Stimulated activated CD4-positive, alpha-beta T cell treated with anti-CD3 and anti-CD28 coated beads, Interleukin-1b, Interleukin-23, amount 100 ng/mL, for 1 hour (primary cell): ENCODE measurements around the gene ALKBH4.
"Not testable (repeated sequence)": the region's sequence is repeated elsewhere in the genome, so short reads cannot be mapped to it uniquely, and the experiment has no call there.

Source experiments
- DNase-seq, 2 donors: peaks; one replicate each; pipeline ENCODE4 v3.0.0-alpha.2; 2020; ENCODE audit warnings: low read depth in 2 of 2

Gene ALKBH4

DNA sequence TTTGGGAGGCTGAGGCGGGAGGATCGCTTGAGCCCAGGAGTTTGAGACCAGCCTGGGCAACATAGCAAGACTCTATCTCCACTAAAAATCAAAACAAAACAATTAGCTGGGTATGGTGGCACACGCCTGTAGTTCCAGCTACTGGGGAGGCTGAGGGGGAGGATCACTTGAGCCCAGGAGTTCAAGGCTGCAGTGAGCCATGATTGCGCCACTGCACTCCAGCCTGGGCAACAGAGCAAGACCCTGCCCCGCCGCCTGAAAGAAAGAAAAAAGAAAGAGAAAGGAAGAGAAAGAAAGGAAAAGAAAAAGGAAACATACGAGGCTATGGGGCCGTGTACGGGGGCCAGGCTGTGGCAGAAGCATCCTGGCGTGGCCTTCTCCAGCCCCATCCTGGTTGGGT is 9.7 kb downstream of the ALKBH4 start:
- not testable (repeated sequence) for DNase-seq

DNA sequence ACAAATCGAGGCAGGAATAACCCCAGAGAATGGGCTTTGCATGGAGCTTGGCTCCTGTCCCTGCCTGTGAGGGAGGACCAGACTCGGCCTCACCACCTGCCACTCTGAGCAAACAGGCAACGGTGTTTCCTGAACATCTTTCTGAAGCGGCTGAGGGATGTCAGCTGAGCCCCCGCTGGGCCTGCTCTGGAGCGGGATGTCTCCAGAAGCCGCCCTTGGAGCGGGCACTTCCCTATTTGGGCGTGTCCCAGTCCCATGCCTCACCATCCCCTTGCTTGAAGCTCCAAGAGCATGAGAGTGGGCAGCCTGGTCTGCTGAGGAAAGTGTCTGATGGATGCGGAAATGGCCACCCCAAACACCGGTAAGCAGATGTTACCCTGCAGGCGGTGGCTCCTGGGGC is 10.2 kb downstream of the ALKBH4 start:
- DNase-seq: no peak

DNA sequence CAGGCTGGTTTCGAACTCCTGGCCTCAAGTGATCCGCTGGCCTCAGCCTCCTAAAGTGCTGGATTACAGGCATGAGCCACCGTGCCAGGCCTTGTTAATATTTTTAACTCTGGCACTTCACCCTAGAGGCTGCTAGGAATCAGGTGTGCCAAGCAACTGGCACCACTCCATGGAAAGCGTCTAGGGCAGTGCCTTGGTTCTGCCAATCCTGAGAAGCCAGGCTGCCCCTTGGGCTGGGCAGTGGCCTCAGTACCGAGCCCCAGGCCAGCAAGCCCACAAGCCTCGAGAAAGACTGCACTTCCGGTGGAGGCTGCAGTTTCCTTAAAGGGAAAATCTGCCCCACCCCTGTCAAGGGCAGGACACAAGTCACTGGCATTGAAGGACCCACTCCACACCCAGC is 11.3 kb downstream of the ALKBH4 start:
- DNase-seq: no peak

DNA sequence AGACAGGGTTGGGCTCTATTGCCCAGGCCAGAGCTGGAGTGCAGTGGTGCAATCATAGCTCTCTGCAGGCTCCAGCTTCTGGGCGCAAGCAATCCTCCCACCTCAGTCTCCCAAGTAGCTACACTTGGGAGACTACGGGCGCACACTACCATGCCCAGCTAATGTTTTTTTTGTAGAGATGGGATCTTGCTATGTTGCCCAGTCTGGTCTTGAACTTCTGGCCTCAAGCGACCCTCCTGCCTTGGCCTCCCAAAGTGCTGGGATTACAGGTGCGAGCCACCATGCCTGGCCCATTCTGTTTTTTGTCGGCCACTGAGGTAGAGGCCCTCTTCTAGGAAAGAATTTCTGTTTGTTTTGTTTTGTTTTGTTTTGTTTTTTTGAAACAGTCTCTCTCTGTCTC is 12.2 kb downstream of the ALKBH4 start:
- no peak for DNase-seq

DNA sequence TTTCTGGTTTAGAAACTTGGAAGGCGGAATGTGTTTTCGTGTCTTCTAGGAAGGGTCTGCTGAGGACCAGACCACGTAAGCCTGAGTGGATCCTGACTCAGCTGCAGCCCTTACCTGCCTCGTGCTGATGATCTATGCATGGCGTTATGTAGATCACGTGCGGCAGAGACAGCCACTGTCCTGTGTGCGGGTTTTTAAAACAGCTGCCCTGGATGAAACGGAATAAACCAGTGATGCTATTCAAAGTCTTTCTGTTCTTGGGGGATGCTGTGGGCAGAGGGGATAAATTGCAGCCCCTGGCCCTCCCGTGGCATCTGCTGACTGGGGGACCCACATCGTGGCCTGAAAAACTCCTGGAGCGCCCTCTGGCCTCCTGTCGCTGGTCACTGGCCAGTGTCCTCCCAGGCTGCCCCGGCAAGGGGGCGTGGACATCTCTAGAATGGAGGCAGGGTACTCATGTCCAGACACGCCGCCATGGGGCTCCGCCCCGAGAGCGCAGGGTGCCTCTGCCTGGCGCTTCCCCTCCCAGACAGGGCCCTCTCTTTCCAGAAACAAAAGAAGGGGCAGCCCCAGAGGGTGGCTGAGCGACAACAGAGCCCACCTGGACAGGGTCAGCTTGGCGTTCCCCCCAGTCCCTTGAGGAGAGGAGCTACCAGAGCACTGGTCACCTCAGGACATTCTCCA is 13.2 kb downstream of the ALKBH4 start:
- DNase-seq: no peak

DNA sequence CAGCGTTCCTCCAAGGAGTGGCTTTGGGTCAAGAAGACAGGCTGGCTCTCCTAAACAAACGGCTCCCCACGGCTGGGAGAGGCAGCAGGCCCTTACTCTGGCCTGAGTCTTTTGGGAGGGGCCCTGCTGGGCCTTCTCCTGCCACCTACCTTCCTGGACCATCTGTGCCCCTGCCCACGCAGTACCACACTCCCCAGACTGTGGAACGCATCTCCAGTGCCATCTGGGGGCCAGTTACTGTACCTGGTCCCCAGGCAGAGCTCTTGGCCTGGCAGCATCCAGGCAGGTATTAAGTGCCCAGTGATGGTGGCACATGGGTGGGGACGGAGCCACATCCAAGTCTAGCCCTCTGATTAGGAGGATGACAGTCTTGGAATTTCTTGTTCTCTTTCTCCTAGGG is 14.4 kb downstream of the ALKBH4 start:
- DNase-seq: no peak

DNA sequence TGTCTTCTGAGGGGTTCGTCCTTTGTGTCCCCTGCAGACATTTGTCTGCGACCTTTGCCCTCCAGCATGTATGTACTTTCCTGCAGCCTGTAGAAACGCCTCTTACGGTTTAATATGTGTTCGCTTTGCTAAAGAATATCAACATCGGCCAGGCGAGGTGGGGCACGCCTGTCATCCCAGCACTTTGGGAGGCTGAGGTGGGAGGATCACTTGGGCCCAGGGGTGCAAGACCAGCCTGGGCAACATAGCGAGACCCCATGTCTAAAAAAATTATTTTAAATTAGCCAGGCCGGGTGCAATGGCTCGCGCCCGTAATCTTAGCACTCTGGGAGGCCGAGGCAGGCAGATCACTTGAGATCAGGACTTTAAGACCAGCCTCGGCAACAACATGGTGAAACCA is 15.5 kb downstream of the ALKBH4 start:
- no peak for DNase-seq

DNA sequence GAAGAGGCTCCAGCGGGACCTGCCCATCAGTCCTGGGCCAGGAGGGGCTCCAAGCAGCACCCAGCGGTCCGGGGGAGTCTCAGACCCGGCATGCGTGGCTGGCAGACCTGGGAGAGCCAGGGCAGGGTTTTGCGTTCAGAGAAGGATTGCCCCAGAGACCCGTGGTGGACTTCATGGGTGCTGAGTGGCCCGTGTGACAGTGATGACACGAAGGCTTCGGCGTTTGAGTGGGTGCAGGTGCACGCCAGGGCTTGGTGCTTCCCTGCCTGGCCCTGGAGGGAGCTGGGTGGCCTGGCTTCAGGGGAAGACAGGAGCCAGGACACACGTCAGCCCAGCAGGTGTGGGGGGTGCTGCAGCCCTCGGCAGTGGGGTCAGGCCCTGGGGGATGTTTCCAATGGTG is 17.4 kb downstream of the ALKBH4 start:
- no peak for DNase-seq

DNA sequence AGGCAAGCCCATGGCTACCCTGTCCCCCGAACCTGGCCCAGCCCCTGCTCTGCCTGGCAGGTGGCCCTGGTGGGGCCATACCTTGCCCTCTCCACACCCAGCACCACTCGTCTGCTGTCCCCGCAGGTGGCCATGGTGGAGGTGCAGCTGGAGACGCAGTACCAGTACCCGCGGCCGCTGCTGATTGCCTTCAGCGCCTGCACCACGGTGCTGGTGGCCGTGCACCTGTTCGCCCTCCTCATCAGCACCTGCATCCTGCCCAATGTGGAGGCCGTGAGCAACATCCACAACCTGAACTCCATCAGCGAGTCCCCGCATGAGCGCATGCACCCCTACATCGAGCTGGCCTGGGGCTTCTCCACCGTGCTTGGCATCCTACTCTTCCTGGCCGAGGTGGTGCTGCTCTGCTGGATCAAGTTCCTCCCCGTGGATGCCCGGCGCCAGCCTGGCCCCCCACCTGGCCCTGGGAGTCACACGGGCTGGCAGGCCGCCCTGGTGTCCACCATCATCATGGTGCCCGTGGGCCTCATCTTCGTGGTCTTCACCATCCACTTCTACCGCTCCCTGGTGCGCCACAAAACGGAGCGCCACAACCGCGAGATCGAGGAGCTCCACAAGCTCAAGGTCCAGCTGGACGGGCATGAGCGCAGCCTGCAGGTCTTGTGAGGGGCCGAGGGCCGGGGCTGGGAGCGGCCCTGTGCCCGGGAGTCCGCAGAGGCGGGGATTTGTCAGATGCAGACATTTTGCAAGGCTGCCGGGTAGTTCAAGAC is 18.1 kb downstream of the ALKBH4 start:
- DNase-seq: no peak

DNA sequence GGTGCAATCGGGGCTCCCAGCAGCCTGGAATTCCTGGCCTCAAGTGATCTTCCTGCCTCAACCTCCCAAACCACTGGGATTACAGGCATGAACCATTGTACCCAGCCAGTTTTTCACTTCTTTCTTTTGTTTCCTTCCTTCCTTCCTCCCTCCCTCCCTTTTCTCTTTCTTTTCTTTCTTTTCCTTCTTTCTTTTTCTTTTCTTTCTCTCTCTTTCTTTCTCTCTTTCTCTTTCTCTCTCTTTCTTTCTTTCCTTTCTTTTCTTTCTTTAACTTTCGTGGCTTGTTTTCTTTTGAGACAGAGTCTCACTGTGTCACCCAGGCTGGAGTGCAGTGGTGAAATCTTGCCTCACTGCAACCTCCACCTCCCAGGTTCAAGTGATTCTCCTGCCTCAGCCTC is 19.0 kb downstream of the ALKBH4 start:
- no peak for DNase-seq

DNA sequence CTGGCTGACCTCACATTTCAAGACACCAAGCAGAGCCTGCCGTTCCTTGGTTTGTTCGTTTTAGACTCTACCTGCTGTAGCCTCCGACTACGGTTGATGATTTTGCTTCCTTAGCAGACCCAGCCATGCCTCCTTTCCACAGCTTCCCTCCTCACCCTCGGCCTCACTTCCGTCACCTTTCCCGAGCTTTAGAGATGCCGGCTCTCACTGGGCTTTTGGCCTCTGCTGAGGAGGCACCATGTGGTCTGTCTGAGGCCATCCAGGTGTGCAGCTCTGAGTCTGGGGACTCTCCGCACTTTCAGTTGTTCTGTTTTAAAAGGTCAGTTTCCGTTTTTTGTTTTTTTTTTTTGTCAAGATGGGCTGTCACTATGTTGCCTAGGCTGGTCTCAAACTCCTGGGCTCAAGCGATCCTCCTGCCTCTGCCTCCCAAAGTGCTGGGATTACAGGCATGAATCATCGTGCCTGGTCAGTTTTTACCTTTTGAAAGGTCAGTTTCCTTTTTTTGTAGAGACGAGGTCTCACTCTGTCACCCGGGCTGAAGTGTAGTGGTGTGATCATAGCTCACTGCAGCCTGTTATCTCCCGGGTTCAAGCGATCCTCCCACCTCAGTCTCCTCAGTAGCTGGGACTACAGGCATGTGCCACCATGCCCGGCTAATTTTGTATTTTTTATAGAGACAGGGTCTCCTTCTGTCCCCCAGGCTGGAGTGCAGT is 19.5 kb downstream of the ALKBH4 start:
- no peak for DNase-seq

DNA sequence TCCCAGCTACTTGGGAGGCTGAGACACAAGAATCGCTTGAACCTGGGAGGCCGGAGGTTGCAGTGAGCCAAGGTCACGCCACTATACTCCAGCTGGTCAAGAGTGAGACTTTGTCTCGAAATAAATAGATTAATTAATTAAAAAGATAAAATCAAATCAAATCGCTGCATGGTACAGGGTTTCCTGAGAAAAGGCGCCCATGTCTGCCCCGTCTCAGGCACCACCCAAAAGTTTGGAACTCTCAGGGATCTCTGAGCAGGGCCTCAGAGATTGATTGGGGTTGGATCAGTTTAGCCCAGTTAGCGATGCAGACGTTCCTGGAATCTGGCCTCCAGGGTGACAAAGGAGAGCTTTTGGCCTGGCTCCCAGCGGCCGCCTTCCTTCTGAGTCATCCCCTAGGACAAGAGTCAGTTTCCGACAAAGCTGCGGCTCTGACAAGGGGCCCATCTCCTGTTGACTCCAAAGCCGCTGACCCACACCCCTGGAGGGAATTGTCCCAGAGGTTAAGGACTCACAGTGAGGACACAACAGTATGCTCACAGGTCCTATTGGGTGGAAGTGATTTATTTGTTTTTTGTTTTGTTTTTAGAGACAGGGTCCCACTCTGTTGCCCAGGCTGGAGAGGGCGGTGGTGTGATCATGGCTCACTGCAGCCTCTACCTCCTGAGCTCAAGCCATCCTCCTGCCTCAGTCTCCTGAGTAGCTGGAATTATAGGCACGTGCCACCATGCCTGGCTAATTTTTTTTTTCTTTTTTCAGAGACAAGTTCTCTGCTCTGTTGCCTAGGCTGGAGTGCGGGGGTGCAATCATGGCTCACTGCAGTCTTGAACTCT is 24.5 kb downstream of the ALKBH4 start:
- no peak for DNase-seq

DNA sequence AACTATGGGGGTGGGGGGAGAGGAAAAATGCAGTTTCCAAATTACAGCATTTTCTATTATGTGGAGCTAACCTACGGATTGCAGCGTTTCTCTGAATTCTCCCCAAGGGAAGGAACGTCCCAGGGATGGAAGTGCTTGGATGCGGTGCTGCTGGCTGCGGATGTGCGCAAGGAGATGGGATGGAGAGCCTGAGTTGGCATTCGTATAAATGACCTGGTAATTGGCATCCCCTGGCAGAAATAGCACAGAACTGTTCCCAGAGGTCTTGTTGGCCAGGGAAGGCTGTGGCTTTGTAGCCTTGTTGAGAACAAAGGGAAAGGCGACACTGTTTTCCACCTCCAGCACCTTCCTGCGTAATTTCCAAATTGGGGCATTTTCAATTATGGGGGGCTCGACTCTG is 28.5 kb downstream of the ALKBH4 start:
- DNase-seq: no peak

DNA sequence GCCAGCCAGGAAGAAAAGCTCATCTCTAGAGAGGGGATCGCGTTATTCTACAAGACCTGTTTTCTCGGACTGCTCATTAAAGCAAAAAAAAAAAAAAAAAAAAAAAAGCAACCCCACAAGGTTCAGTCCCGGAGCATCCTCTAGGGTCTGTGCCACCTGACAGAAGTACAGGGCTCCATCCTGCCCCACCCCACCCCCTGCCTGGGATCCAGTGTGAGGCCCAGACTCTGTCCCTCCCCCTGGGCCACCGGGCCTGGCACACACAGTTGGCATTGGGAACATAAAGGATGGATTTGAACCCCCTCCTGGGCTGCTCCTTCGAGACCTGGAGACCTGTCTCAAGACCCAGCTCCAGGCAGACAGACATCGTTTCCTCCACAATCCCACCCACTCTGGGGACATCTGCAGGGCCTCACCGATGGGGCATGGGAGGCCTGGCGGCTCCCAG is 30.6 kb downstream of the ALKBH4 start:
- DNase-seq: no peak

DNA sequence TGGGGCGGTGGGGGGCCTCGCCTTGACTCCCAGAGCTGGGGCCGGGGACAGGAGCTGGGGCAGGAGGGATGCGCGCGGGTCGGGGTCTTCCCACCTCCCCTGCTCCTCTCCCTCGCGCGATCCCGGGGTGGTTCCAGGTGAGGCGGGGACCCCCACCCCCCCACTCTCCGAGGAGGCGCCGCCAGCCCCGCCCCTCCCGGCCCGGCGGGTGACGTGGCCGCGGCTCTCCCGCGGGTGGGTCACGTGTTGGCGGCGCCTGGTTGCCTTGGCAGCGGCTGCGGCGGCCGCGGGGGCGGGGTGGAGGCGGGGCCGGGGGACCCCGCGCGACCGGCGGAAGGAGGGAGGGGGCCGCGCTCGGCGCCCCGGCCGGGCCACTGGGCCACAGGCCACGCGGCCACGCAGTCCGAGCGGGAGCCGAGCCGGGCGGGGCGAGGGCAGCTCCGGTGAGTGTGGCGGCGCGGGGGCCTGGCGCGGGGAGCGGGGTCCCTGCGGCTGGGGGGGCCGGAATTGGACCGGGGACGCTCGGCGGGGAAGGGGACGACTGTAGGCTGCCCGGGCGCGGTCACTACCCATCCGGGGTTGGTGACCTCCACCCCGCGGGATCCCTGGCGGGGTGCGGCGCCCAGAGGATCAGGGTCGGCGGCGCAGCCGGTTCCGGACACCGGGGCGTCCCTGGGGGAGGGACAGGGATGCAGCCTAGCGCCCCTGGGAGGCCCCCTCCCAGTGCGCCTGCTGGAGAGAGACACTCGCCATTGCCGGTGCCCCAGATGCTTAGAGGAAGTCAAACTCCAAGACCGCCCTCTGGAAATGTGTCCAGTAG is 31.2 kb downstream of the ALKBH4 start, which contains the start of gene ORAI2:
ORAI2 (plus strand) TSS at position 357 of the 820 bp plus-strand sequence. CDS start 5,382 bp downstream, outside the sequence.
- DNase-seq: peak; percentile 79 to 83

DNA sequence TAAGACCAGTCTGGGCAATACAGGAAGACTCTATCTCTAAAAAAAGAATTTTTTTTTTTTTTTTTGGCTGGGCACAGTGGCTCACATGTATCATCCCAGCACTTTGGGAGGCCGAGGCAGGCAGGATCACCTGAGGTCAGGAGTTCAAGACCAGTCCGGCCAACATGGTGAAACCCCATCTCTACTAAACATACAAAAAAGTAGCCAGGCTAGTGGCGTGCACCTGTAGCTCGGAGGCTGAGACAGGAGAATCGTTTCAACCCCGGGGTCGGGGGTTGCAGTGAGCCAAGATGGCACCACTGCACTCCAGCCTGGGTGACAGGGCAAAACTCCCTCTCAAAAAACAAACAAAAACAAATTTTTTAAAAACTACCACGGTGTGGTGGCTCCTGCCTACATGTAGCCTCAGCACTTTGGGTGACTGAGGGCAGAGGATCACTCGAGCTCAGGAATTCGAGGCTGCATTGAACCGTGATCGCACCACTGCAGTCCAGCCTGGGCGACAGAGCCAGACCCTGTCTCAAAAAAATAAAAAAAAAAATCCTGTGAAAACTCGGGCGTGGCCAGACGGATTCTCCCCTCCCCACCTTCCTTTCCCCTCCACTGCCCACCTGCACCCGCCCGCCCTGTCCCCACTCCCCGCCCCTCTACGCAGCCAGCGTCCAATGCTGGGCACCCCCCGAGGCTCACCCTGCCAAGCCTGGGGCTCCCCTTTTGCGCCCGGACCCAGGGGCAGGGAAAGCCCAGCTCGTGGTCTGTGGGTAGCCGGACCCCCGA is 32.0 kb downstream of the ALKBH4 start:
- DNase-seq: no peak

DNA sequence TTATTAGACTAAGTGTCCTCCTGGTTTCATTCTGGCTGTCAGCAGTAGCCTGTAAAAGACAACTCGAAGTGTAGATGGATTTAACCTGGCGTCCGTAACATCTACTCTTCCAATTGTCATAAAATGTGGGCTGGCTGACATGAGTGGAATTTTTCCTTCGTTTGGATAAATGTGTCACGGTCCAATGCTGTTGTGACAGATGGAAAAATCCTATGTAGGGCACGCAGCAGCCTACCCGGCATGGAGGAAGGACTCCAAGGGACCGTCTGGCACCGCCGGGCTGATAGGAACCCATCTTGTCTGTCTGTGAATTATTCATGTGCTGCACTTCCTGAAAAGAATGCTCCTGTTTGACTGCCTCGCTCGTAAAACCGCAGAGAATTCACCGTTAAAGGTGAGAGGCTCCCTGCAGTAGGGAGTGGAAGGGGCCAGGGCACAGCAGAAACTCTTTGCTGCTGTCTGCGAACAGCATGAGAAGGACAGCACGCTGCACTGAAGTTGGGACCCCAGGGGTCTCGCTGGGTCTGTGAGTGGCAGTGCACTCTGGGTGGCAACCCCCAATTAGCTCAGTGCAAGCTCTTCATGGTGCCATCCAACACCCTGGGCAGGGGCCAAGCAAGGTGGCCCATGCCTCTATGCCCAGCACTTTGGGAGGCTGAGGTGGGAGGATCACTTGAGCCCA is 32.9 kb downstream of the ALKBH4 start:
- peak in 1 of 2 donors; percentile 37 for DNase-seq

DNA sequence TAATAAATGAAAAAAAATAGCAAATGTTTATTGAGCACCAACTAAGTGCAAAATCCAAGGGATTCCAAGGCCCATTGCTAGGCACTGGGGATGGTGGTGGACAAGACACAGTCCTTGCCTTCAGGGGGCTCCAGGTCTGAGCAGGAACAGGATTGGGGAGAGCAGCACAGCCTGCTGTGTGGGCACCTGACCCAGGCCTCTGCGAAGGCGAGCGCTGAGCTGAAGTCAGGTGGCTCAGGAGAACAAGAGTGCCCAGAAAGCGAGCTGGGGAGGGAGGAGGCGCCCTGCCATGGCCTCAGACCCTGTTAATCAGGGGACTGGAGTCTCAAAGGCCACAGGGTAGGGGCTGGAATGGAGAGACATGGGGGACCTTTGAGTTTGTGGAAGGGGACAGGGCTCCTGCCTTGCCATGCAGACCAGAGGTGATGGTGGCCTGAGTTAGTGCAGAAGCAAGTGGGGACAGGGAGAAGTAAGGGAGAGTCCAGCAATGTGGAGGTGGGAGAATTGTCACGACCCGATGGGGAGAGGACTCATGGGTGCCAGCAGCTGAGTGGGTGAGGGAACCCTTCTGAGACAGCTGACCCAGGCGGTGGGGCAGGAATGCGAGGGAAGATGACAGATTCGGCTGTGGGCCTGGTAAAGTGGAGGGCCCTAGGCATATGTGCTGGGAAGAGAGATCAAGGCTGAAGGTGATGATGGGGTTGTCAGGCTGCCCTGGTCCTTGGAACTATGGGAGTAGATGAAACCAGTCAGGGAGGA is 35.3 kb downstream of the ALKBH4 start:
- no peak for DNase-seq

DNA sequence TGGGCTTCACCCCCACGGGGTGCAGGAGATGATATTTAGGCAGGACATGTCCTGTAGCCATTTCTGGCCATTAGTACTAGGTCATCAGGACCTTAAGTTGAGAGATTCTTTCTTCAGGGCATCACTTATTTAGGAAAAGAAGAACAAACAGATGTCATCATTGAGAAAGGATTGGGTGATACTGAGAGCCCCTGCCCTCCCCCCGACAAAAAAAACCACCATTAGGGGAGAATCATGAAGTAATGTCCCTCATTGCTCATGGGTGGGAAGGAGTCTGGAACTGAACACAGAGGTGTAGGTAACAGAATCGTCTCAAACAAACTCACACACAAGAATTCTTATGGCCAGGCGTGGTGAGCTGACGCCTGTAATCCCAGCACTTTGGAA is 37.7 kb downstream of the ALKBH4 start:
- DNase-seq: no peak
